GM21447 (cell line): ENCODE measurements around the gene SETD5.

ENCODE experiments used
- ATAC-seq: cut with Tn5 transposase; IDR thresholded peaks from one replicate; pipeline ENCODE4 v1.9.1; 2021; ENCODE audit not compliant: unreplicated experiment

SETD5 gene

GRCh38 chr3:9409981-9410854 is 12.8 kb downstream of the SETD5 start:
- no peak for ATAC-seq

GRCh38 chr3:9411302-9411701 is 13.9 kb downstream of the SETD5 start:
- ATAC-seq = no peak

DNA sequence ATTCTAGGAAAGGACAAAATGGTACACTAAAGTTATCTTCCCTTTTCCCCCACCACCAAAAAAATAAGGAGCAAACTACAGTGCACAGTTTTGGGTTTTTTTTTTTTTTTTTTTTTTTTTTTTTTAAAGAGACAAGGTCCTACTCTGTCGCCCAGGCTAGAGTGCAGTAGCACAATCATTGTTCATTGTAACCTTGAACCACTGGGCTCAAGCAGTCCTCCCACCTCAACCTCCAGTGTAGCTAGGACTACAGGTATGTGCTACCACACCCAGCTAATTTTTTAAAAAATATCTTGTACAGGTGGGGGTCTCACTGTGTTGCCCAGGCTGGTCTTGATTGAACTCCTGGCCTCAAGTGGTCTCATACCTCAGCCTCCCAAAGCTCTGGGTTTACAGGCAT is 14.9 kb downstream of the SETD5 start:
- no peak for ATAC-seq

GRCh38 chr3:9414826-9415225 is 17.4 kb downstream of the SETD5 start:
- ATAC-seq = no peak

GRCh38 chr3:9415485-9416138 is 18.2 kb downstream of the SETD5 start:
- no peak for ATAC-seq

- ATAC-seq = no peak
Observed at GRCh38 chr3:9416139-9416780, 18.8 kb downstream of the SETD5 start.

- ATAC-seq = no peak
Observed at GRCh38 chr3:9420850-9421549, 23.6 kb downstream of the SETD5 start.

DNA sequence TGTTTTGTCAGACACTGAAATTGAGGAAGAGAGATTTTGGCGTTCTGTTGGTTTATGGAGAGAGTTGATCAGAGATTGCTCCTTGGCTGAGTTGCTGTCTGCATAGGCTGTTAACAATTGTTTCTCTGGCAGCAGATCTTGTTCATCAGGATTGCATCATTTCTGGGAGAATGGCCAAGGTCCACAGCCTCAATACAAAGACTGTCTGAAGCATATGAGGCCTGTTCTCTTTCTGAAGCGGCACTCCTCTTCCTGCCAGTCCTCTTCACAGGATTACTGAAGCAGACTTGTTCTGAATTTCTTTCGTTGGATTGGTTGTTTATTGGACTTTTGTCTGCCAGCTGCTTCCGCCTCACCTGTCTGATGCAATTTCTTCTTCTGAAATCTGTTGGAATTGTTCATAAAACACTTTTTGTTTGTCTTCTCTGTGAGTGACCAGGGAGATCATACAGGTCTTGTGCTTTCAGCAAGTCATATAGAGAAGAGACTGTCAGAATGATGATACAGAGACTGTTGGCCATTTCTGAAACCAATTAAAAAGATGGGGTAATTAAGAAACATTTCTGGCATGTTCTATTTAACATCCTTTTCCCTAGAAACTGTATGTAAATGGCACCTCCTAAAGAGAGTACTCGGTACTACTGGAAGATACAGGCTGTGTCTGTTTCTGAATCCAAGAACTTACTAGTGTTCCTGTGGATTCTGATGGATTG is 25.5 kb downstream of the SETD5 start:
- no peak for ATAC-seq

DNA sequence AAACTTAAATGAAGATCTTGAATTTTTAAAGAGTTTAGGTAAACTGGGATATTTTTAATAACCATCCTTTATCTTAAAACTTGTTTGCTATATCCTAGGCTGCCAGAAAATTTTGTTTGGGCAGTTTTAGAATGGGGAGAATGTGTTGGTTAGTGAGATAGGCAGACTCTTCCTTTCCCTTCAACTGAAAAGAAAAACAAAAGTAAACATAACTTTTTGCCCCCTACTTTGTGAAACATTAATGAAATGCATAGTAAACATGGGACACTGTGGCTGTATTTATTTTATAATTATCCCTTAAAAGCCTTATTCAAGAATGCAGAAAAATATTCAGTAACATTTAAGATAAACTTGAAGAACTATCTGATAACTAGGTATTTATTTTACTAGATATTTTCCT is 31.0 kb downstream of the SETD5 start:
- ATAC-seq = no peak

- ATAC-seq = no peak
Observed at GRCh38 chr3:9430733-9431132, 33.3 kb downstream of the SETD5 start.

DNA sequence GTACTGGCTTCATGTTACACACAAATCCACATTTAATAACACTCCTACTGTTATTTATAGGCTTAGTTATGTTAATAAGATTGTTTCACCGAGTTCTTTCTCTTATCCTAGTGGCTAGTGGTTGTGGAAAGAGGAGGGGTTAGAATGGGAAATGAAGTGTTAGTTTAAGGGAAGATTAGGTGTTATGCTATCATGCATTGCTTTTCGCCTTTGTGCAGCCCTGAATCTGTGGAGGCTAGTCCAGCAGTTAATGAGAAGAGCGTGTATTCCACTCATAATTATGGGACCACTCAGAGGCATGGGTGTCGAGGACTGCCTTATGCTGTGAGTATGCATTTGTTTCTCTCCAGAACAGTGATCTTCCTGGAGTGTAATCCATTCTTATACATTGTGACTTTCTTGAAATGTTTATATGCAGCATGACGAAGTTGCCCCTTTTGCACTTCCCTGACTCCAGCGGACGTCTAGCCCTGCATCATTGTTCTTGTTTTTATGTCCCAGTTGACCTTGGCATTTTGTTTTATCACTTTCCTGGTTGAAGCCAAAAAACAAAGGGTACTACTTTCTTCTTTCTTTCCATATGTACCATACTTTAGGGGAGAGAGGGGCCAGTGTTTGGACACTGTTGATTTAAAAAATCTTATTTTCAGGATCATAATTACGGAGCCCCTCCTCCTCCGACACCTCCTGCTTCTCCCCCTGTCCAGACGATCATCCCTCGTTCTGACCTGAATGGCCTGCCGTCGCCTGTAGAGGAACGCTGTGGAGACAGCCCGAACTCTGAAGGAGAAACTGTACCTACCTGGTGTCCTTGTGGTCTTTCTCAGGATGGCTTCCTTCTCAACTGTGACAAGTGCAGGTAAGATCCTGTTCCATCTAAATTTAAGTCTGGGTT is 36.5 kb downstream of the SETD5 start:
- no peak for ATAC-seq

DNA sequence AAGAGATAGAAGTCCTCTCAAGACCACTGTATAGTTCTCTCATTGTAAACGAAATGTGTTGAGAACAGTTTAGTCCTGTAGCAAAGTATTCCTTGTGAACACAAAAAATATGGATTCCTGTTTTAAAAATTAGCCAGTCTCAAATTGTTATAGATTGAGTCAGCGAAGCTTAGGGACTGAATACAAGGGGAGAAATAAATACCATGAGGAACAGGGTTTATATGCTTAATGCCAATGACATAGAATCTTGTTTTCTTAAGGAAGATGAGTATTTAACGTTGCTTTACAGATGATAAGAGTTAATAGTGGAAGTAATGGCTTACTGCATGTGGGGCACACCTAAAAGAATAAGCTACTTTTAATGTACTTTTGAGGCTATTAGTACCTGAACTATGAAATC is 37.9 kb downstream of the SETD5 start:
- no peak for ATAC-seq

DNA sequence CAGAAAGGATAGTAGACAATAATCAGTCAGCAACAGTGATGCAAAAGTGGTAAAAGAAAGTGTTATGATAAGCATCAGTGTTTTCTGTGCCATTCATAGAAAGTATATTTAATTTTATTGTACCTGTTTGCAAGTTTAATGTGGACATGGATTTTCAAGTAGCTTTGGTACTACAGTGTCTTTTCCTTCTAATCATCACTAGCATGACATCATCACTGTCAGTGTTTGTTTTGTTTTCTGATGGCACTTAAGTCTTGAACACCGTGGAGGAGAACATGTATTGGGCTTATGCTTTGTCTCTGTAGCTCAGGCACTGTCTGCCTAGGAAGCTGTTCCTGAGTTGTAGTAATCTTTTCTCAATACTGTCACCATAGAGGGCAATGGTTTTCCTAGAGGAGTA is 41.9 kb downstream of the SETD5 start:
- no peak for ATAC-seq

DNA sequence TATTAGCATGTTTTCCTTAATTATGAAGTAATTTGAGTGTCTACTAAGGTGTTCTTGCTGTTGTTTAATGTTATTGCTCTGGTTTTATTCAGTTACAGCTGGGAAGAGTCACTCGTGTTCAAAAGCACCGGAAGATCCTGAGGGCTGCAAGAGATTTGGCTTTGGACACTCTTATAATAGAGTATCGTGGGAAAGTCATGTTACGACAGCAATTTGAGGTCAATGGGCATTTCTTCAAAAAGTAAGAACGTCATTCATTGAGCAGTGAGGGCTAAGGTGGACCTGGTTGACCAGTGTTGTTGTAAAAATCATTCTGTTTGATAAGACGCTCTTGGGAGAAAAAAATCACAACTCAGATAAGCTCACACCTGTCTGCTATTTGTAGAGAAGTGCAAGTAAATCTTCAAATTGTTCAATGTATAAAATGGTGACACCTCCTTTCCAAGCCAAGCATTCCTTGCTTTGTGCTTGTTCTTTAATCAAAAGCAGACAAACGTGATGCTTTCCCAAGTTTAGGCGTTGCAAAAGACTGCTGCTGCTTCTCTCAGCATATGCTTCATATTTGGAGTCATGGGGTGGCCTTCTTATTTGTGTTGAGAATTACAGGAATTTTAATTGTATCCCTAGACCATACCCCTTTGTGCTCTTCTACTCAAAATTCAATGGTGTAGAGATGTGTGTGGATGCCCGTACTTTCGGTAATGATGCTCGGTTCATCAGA is 44.2 kb downstream of the SETD5 start:
- no peak for ATAC-seq

DNA sequence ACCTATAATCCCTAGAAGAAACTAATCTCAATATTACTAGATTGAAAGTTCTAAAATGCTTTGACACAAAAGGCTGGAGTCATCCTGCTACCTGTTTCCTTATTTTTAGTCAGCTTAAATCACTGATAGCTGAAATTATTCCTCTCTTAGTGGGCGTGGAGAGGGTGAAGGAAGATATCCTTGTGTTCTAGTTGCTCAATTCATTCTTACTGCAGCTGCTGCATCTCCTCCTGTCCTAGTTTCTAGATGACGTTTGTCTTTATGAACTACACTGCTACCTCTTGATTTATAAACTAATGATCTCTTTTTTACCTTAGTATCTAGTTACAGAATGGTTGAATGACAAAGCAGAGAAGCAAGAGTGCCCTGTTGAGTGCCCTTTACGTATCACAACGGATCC is 50.7 kb downstream of the SETD5 start:
- ATAC-seq = no peak

DNA sequence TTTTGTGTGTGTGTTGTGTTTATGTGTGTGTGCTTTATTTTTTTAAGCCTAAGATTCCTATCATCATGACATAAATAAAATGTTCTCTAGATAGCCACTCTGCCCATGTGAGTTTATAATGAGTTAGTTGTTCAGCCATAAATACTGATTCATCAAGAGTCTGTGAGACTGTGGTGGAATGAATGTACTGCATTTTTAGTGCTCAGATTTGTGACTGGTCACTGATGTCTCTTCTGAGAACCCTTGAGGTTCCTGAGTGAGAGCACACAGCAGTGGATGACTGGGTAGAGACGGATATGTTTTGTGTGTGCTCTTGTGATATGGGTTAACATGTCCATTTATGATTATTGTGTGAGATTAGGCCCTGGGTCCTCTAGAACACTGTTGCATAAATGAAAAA is 51.2 kb downstream of the SETD5 start:
- ATAC-seq = no peak

GRCh38 chr3:9450126-9450525 is 52.7 kb downstream of the SETD5 start:
- ATAC-seq = no peak

DNA sequence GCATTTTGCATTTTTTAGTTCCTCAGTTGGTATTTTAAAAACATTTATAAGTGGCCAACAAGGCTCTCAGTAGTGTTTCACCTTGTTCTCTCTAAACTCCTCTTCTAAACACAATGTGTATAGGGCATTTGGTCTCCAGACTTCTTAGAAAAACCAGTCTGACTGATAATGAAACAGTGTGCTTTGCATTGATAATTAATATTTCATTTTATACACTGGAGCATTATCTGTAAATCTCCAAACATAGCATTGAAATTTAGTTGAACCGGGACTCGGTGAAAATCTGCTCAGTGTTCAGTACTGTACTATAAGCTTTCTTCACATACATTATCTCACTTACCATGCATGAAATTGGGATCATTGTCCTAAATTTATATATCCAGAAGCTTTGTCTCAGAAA is 53.6 kb downstream of the SETD5 start:
- no peak for ATAC-seq

DNA sequence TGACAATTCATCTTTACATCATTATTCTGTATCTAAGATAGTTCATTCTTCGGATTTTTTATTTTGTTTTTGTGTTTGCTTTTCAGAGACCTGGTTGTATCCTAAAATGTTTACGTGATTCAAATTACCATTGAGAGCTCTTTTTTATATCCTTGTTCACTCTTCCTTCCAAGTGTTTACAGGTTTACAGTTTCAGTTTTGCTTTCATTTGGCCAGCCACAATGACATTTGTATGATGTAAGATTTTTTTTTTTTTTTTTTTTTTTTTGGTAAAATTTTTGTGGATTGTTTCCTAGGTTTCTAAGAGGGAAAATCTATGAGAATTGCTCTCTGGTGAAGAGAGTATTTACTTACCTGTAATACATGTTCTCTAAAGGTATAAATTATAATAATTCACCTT is 55.0 kb downstream of the SETD5 start:
- no peak for ATAC-seq
